Lung (tissue), 12 donors: ENCODE measurements around the gene CDC42EP4. TPM values are rescaled to one million over a fixed set of nuclear protein-coding genes. Genes with fewer than 3 reads are reported as not detected.

ENCODE experiments used
- ATAC-seq: fragments of 200-7000 bp; cut with Tn5 transposase; one replicate; pipeline ENCODE4 v1.9.1; 2020; ENCODE audit warnings: moderate number of reproducible peaks; ENCODE audit not compliant: insufficient read depth, low FRiP score
- DNase-seq, 3 donors: peaks; one replicate each; pipeline ENCODE4 v3.0.0-alpha.2; 2013 to 2017
- H3K27ac ChIP-seq, 2 donors: one replicate each; pipeline ENCODE4 v1.5.1; 2013; ENCODE audit warnings: mild to moderate bottlenecking in 2 of 2, moderate library complexity in 2 of 2, control low read depth in 1 of 2, inconsistent platforms in 1 of 2, low read depth in 1 of 2, low read length in 1 of 2
- H3K27me3 ChIP-seq, 3 donors: one replicate each; pipeline ENCODE4 v1.5.1; 2013; ENCODE audit warnings: low read length in 2 of 3; ENCODE audit not compliant: control insufficient read depth in 3 of 3, insufficient read depth in 3 of 3
- H3K36me3 ChIP-seq, 4 donors: one replicate each; pipeline ENCODE4 v1.5.1; 2013; ENCODE audit warnings: low read length in 4 of 4, mild to moderate bottlenecking in 1 of 4, moderate library complexity in 1 of 4; ENCODE audit not compliant: control insufficient read depth in 4 of 4, insufficient read depth in 4 of 4
- H3K4me1 ChIP-seq, 5 donors: one replicate each; pipeline ENCODE4 v1.5.1; 2013; ENCODE audit warnings: low read length in 5 of 5, mild to moderate bottlenecking in 2 of 5, moderate library complexity in 1 of 5; ENCODE audit not compliant: control insufficient read depth in 5 of 5, insufficient read depth in 5 of 5
- H3K4me3 ChIP-seq: one replicate; pipeline ENCODE4 v1.5.1; 2013; ENCODE audit warnings: mild to moderate bottlenecking, control low read depth, moderate library complexity
- H3K9ac ChIP-seq, 2 donors: one replicate each; pipeline ENCODE4 v1.5.1; 2013; ENCODE audit warnings: low read length in 2 of 2, control low read depth in 1 of 2; ENCODE audit not compliant: insufficient read depth in 1 of 2
- H3K9me3 ChIP-seq, 4 donors: one replicate each; pipeline ENCODE4 v1.5.1; 2013; ENCODE audit warnings: low read length in 3 of 4, mild to moderate bottlenecking in 1 of 4, moderate library complexity in 1 of 4; ENCODE audit not compliant: control insufficient read depth in 4 of 4, insufficient read depth in 3 of 4
- WGBS, 2 donors: extraction: QIAGEN DNeasy Blood & Tissue Kit; methylation state at CpG; one replicate each; pipeline ENCODE4 v1.1.7; 2013; 5-methylcytosine and 5-hydroxymethylcytosine counted together
- polyA plus RNA-seq, 2 donors: library from polyadenylated mRNA; stranded (reverse); fragments of 200-250 nt; gene quantifications; one replicate each; pipeline ENCODE4 v1.2.1, GENCODE V29; 2013
- total RNA-seq, 2 donors: library from RNA; depleted of rRNA in 1 of 2; stranded (reverse); fragments of >200 nt in 1 of 2; gene quantifications; one replicate each; pipeline ENCODE4 v1.2.1, GENCODE V29; 2014 to 2021
- TF ChIP-seq, protein P1 (sequence below): IDR thresholded peaks from 2 replicates; pipeline ENCODE4 v1.5.1; 2012; ENCODE audit warnings: mild to moderate bottlenecking; ENCODE audit errors: control extremely low read depth, extremely low read depth
- donor health status: control.
- donor health status: control.
- donor health status: Bipolar disorder and iron deficiency.
- donor health status: healthy.
- donor health status: DM: yes; HTN: yes; CAD: no.

The CDC42EP4 gene
- total and polyA plus RNA-seq, 4 donors: 18.6 to 56.2 (median 52.1) TPM

DNA sequence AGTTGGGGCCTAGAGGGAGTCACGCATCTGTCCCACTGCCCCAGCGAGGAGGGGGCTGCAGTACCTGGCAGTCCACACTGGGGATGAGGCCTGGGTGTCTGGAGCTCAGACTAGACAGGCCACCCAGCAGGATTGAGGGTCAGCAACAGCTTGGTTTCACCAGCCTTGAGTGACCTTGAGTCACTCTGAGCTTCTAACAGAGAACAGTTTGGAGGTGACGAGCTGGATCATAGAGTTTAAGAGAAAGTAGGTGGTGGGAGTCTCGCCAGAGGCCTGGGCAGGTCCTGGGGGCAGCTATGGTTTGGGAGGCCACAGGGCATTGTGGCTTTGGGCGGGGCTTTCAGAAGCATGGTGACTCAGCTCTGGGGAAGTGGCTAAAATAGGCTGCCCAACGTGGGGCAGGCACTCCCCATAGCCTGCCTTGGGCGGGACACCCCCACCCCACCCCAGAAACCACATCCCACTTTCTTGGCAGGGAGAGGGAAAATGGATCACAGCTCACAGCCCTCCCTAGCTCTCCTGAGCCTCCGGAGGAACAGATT, 20.5 kb downstream of the CDC42EP4 start:
- 28 to 39% methylated on average over 8 of the region's 8 CpGs for WGBS, 2 donors
- DNase-seq (no peak), ATAC-seq (peak; percentile 87)
- peaks cover 28 to 69% (median 46%) of the 10 kb centered on the region in 5 donors for H3K4me1 ChIP-seq
- TF ChIP-seq, protein P1, sequence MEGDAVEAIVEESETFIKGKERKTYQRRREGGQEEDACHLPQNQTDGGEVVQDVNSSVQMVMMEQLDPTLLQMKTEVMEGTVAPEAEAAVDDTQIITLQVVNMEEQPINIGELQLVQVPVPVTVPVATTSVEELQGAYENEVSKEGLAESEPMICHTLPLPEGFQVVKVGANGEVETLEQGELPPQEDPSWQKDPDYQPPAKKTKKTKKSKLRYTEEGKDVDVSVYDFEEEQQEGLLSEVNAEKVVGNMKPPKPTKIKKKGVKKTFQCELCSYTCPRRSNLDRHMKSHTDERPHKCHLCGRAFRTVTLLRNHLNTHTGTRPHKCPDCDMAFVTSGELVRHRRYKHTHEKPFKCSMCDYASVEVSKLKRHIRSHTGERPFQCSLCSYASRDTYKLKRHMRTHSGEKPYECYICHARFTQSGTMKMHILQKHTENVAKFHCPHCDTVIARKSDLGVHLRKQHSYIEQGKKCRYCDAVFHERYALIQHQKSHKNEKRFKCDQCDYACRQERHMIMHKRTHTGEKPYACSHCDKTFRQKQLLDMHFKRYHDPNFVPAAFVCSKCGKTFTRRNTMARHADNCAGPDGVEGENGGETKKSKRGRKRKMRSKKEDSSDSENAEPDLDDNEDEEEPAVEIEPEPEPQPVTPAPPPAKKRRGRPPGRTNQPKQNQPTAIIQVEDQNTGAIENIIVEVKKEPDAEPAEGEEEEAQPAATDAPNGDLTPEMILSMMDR: no peak
- no peak overlapping the region for H3K9ac ChIP-seq
- no peaks in the 10 kb centered on the region for H3K27me3 ChIP-seq
- no peak overlapping the region for H3K4me3 ChIP-seq
- H3K27ac ChIP-seq: peak overlapping the region; percentile 88 to 95
- H3K9me3 ChIP-seq: no peaks in the 10 kb centered on the region
- peaks cover 0 to 19% (median 6%) of the 10 kb centered on the region in 4 donors for H3K36me3 ChIP-seq

DNA sequence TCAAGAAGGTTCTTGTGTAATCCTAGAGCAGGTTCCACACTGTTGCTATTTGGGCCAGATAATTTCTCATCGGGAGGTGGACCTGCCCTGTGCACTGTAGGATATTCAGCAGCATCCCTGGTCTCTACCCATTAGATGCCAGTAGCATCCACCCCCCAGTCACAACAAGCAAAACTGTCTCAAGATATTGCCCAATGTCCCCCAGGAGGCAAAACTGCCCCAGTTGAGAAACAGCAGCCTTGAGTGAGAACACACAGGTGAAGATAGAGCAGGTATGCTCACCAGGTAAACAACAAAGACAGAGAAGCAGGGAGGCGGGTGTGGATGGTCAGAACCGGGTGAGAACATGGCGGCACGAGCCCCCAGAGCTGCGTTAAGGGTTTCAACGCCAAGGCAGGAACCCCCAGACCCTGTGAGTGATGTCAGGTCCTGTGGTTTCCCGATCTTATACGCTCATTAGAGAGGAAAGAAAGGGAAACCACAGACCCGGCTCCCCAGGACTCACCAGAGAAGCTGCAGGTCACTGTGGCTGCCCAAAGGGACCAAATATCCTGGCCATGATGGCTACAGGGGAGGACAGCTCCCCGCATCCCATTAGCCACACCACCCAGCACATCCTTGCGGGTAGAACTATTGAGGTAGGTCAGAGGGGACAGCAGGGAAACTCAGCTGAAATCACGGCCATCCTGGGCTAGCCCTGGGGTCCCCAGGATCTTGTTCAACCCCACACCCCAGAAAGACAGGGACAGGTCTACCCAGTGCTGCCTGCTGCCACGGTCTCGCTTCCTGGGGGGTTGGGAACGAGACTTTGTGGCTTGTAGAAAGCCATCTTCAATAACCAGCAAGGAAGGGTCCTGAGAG, 21.2 kb downstream of the CDC42EP4 start:
- Histone ChIP-seq H3K4me3 (no peak overlapping the region), H3K27me3 (no peaks in the 10 kb centered on the region), H3K36me3 (peaks cover 1 to 25% (median 10%) of the 10 kb centered on the region in 4 donors), H3K4me1 (peaks cover 28 to 72% (median 46%) of the 10 kb centered on the region in 5 donors), H3K27ac (peak overlapping the region; percentile 88 to 95), H3K9ac (no peak overlapping the region), H3K9me3 (no peaks in the 10 kb centered on the region)
- no peak for ATAC-seq
- TF ChIP-seq, protein P1: no peak
- WGBS, 2 donors: 52 to 69% methylated on average over 16 of the region's 16 CpGs
- no peak for DNase-seq

DNA sequence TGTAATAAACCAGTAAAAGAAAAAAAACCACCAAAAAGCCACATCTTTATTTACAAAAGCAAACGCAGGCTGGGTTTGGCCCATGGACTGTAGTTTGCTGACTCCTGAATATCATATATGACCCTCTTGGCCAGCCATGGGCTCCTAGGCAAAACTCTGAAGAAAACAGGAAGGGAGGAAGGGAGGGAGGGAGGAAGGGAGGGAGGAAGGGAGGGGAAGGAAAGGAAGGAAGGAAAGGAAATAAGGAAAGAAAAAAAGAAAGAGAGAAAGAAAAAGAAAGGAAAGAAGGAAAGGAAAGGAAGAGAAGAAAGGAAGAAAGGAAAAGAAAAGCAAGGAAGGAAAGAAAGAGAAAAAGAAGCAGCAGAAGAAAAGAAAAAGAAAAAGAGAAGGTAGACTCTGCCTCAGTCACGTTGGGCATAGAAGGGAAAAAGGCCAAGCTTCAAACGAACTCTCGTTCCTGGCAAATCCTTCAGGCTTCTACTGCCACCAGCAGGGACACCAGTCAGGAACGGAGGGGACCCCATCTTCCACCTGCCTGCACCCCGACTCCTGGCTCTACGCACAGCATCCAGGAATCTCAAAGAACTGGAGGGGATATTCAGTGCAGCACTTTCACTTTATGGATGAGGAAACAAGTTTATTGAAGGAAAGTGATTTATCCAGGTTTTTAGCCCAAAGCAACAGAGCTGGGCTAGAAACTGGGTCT, 22.1 kb downstream of the CDC42EP4 start:
- Histone ChIP-seq H3K27ac (peak overlapping the region; percentile 62 to 88), H3K4me3 (no peak overlapping the region), H3K4me1 (peaks cover 28 to 72% (median 50%) of the 10 kb centered on the region in 5 donors), H3K27me3 (no peaks in the 10 kb centered on the region), H3K9me3 (no peaks in the 10 kb centered on the region), H3K36me3 (peaks cover 7 to 32% (median 17%) of the 10 kb centered on the region in 4 donors), H3K9ac (no peak overlapping the region)
- no peak for DNase-seq
- 74 to 82% methylated on average over 7 of the region's 7 CpGs for WGBS, 2 donors
- TF ChIP-seq, protein P1: no peak
- no peak for ATAC-seq
